Smooth muscle cell (in vitro differentiated cells): Measurements from ENCODE around the gene GSTT2. TPM values are rescaled to one million over a fixed set of nuclear protein-coding genes. Genes with fewer than 3 reads are reported as not detected.

Source experiments
- DNase-seq: peaks from one replicate; lab custom pipeline; 2025; ENCODE audit not compliant: unreplicated experiment; lab: John Stamatoyannopoulos, UW
- H2AFZ ChIP-seq: fragments of 200-600 bp; sonication (generic); 2 replicates; pipeline ENCODE4 v1.6.0; 2016; ENCODE audit warnings: antibody characterized with exemption, low read depth, mild to moderate bottlenecking
- H3F3A ChIP-seq: fragments of 200-600 bp; sonication (generic); 2 replicates; pipeline ENCODE4 v1.6.0; 2017; ENCODE audit warnings: antibody characterized with exemption, low read depth
- H3K27ac ChIP-seq: fragments of 200-600 bp; sonication (generic); 2 replicates; pipeline ENCODE4 v1.5.1; 2016; ENCODE audit warnings: low read depth, mild to moderate bottlenecking
- H3K27me3 ChIP-seq: fragments of 200-600 bp; sonication (generic); 2 replicates; pipeline ENCODE4 v1.6.1; 2016; ENCODE audit warnings: low read depth, mild to moderate bottlenecking
- H3K36me3 ChIP-seq: fragments of 200-600 bp; sonication (generic); 2 replicates; pipeline ENCODE4 v1.5.1; 2016; ENCODE audit warnings: low read depth
- H3K4me1 ChIP-seq: fragments of 200-600 bp; sonication (generic); 2 replicates; pipeline ENCODE4 v1.5.1; 2016; ENCODE audit warnings: low read depth
- H3K4me2 ChIP-seq: fragments of 200-600 bp; sonication (generic); 2 replicates; pipeline ENCODE4 v1.6.0; 2016; ENCODE audit warnings: mild to moderate bottlenecking
- H3K4me3 ChIP-seq: fragments of 200-600 bp; sonication (generic); 2 replicates; pipeline ENCODE4 v1.5.1; 2016; ENCODE audit warnings: mild to moderate bottlenecking
- H3K79me2 ChIP-seq: fragments of 200-600 bp; sonication (generic); 2 replicates; pipeline ENCODE4 v1.6.0; 2016; ENCODE audit warnings: low read depth, mild to moderate bottlenecking
- H3K9ac ChIP-seq: fragments of 200-600 bp; sonication (generic); 2 replicates; pipeline ENCODE4 v1.6.0; 2016; ENCODE audit warnings: low read depth
- H3K9me3 ChIP-seq: fragments of 200-600 bp; sonication (generic); replicated peaks from 2 replicates; pipeline ENCODE4 v1.5.1; 2016; ENCODE audit warnings: low read depth
- H4K20me1 ChIP-seq: fragments of 200-600 bp; sonication (generic); 2 replicates; pipeline ENCODE4 v1.6.0; 2016; ENCODE audit warnings: low read depth
- WGBS: methylation state at CpG from one replicate; pipeline ENCODE4 v1.1.7; 2016; ENCODE audit warnings: low lambda C conversion rate; 5-methylcytosine and 5-hydroxymethylcytosine counted together
- polyA plus RNA-seq: library from polyadenylated mRNA; unstranded; fragments of >200 nt; fragmentation: Nextera tagmentation; extraction: Ambion mirVana; gene quantifications from 2 replicates; pipeline ENCODE4 v1.2.1, GENCODE V29; 2016
- total RNA-seq: library from RNA; depleted of rRNA; stranded (reverse); fragments of >200 nt; gene quantifications from 2 replicates; pipeline ENCODE4 v1.2.3, GENCODE V29; 2014
- TF ChIP-seq, protein P1 (sequence below): fragments of 200-600 bp; sonication (generic); IDR thresholded peaks from 2 replicates; pipeline ENCODE4 v1.5.1; 2017; ENCODE audit warnings: borderline replicate concordance, mild to moderate bottlenecking, antibody characterized with exemption; ENCODE audit not compliant: insufficient read depth, poor library complexity, severe bottlenecking

GSTT2 gene
- total and polyA plus RNA-seq, 2 experiments from 2014 or later, result 0.27 to 3.1 TPM

DNA sequence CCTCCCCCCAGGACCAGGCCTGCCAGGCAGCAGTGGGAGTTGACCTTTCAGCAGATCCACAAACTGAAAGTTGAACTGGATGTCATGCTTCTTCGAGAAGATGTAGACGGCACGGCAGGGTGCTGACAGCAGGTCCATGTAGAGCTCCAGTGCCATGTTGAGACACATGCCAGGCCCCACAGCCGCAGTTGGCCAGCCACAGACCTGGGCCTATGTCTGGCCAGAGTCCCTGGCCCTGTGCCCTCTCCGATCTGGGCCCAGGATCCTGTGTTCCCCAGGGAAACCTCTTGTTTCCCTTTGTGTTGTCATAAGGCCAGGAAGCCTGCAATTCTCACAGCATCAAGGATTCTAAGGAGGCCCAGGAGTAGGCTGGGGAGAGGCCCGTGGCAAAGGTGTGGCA lies 25.3 kb downstream of the GSTT2 start, which contains the start of gene GSTT4:
Gene GSTT4, minus strand, starts transcription at position 253 of the 400 bp plus-strand sequence. Its CDS starts 97 bp downstream, at position 156.
- H3K4me2 ChIP-seq, result no peak within 1 kb of the TSS
- no peak within 1 kb of the TSS for H2AFZ ChIP-seq
- H4K20me1 ChIP-seq, result no peaks in the 10 kb centered on the region
- no peaks in the 10 kb centered on the region for H3K9me3 ChIP-seq
- no peaks in the 10 kb centered on the region for H3K36me3 ChIP-seq
- H3K27ac ChIP-seq, result no peak within 1 kb of the TSS
- H3F3A ChIP-seq, result peaks cover 4% of the 10 kb centered on the region
- TF ChIP-seq, protein P1, sequence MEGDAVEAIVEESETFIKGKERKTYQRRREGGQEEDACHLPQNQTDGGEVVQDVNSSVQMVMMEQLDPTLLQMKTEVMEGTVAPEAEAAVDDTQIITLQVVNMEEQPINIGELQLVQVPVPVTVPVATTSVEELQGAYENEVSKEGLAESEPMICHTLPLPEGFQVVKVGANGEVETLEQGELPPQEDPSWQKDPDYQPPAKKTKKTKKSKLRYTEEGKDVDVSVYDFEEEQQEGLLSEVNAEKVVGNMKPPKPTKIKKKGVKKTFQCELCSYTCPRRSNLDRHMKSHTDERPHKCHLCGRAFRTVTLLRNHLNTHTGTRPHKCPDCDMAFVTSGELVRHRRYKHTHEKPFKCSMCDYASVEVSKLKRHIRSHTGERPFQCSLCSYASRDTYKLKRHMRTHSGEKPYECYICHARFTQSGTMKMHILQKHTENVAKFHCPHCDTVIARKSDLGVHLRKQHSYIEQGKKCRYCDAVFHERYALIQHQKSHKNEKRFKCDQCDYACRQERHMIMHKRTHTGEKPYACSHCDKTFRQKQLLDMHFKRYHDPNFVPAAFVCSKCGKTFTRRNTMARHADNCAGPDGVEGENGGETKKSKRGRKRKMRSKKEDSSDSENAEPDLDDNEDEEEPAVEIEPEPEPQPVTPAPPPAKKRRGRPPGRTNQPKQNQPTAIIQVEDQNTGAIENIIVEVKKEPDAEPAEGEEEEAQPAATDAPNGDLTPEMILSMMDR, result no peak
- H3K9ac ChIP-seq, result no peak within 1 kb of the TSS
- H3K4me1 ChIP-seq, result no peaks in the 10 kb centered on the region
- no peak within 1 kb of the TSS for H3K4me3 ChIP-seq
- H3K27me3 ChIP-seq, result no peaks in the 10 kb centered on the region
- DNase-seq, result no peak
- 89% methylated on average over 6 of the region's 6 CpGs for WGBS
- no peaks in the 10 kb centered on the region for H3K79me2 ChIP-seq

- Histone ChIP-seq H4K20me1 (no peaks in the 10 kb centered on the region), H2AFZ (no peak overlapping the region), H3K27ac (no peak overlapping the region), H3K27me3 (no peaks in the 10 kb centered on the region), H3F3A (peaks cover 8% of the 10 kb centered on the region), H3K9ac (no peak overlapping the region), H3K79me2 (peaks cover under 1% of the 10 kb centered on the region), H3K4me2 (no peak overlapping the region), H3K9me3 (no peaks in the 10 kb centered on the region), H3K4me1 (peaks cover 4% of the 10 kb centered on the region), H3K4me3 (no peak overlapping the region), H3K36me3 (no peaks in the 10 kb centered on the region)
- DNase-seq, result no peak
- WGBS, result 79% methylated on average over 10 of the region's 10 CpGs
- TF ChIP-seq, protein P1, result no peak
Observed at GRCh38 chr22:24006207-24006913, 26.4 kb downstream of the GSTT2 start.

DNA sequence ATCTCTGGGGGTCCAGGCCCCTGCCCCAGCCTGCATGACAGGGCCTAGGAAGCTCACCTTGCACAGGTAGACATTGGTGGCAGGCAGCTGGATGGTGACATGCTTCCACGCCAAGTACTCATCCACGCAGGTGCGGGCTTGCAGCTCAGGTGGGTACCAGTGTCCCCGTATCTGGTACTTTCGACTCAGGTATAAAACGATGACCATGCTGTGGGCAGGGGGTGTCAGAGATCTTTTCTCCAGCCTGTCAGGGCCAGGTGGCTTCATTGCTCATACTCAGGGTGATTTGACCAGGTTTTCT lies 26.9 kb downstream of the GSTT2 start:
- DNase-seq, result no peak
- H3K9ac ChIP-seq, result no peak overlapping the region
- H4K20me1 ChIP-seq, result no peaks in the 10 kb centered on the region
- no peaks in the 10 kb centered on the region for H3K27me3 ChIP-seq
- H3K79me2 ChIP-seq, result peaks cover 5% of the 10 kb centered on the region
- 91% methylated on average over 6 of the region's 6 CpGs for WGBS
- no peak overlapping the region for H3K4me2 ChIP-seq
- H3K4me1 ChIP-seq, result peaks cover 5% of the 10 kb centered on the region
- H2AFZ ChIP-seq, result no peak overlapping the region
- no peak overlapping the region for H3K27ac ChIP-seq
- no peaks in the 10 kb centered on the region for H3K36me3 ChIP-seq
- H3K4me3 ChIP-seq, result no peak overlapping the region
- TF ChIP-seq, protein P1, result no peak
- no peaks in the 10 kb centered on the region for H3K9me3 ChIP-seq
- peaks cover 8% of the 10 kb centered on the region for H3F3A ChIP-seq
